AG20443 (cell line): Measurements from ENCODE around the gene C7orf33.
"Not testable (repeated sequence)": the region's sequence is repeated elsewhere in the genome, so short reads cannot be mapped to it uniquely, and the experiment has no call there.

Experiments used
- DNase-seq: peaks from one replicate; pipeline ENCODE4 v3.0.0; 2012; ENCODE audit warnings: low spot score, mixed read lengths

The C7orf33 gene

GRCh38 chr7:148590471-148590870 is at the start of gene C7orf33:
TSS of gene C7orf33 (plus strand) at chr7:148590766. CDS start at chr7:148590926, 160 bp downstream.
- no peak for DNase-seq

- DNase-seq: no peak
These were observed 48.6 kb upstream of the C7orf33 start for GRCh38 chr7:148541891-148542504.

- DNase-seq: no peak
These were observed 47.3 kb upstream of the C7orf33 start for GRCh38 chr7:148543302-148543701.

- DNase-seq: no peak
These were observed 45.4 kb upstream of the C7orf33 start for GRCh38 chr7:148545172-148545571.

- DNase-seq: no peak
These were observed 44.6 kb upstream of the C7orf33 start for GRCh38 chr7:148545932-148546331.

- no peak for DNase-seq
These were observed 43.7 kb upstream of the C7orf33 start for GRCh38 chr7:148546857-148547256.

GRCh38 chr7:148547951-148548350 is 42.6 kb upstream of the C7orf33 start:
- DNase-seq: no peak

GRCh38 chr7:148553979-148554378 is 36.6 kb upstream of the C7orf33 start:
- no peak for DNase-seq

GRCh38 chr7:148556892-148557291 is 33.7 kb upstream of the C7orf33 start:
- DNase-seq: no peak

GRCh38 chr7:148558914-148559313 is 31.7 kb upstream of the C7orf33 start:
- DNase-seq: no peak

- DNase-seq: no peak
These were observed 29.5 kb upstream of the C7orf33 start for GRCh38 chr7:148561099-148561498.

GRCh38 chr7:148563583-148564274 is 26.8 kb upstream of the C7orf33 start:
- no peak for DNase-seq

GRCh38 chr7:148564275-148564951 is 26.2 kb upstream of the C7orf33 start:
- DNase-seq: not testable (repeated sequence)

- no peak for DNase-seq
These were observed 23.8 kb upstream of the C7orf33 start for GRCh38 chr7:148566736-148567135.

- no peak for DNase-seq
These were observed 23.0 kb upstream of the C7orf33 start for GRCh38 chr7:148567524-148567923.

- DNase-seq: no peak
These were observed 20.1 kb upstream of the C7orf33 start for GRCh38 chr7:148570510-148570909.

- not testable (repeated sequence) for DNase-seq
These were observed 19.6 kb upstream of the C7orf33 start for GRCh38 chr7:148570973-148571372.

- DNase-seq: no peak
These were observed 19.2 kb upstream of the C7orf33 start for GRCh38 chr7:148571381-148571780.

- DNase-seq: no peak
These were observed 18.5 kb upstream of the C7orf33 start for GRCh38 chr7:148572067-148572522.

GRCh38 chr7:148573581-148573980 is 17.0 kb upstream of the C7orf33 start:
- DNase-seq: not testable (repeated sequence)

GRCh38 chr7:148575640-148576411 is 14.7 kb upstream of the C7orf33 start:
- peak; percentile 78 for DNase-seq

- no peak for DNase-seq
These were observed 11.2 kb upstream of the C7orf33 start for GRCh38 chr7:148579366-148579765.
